GM10847 (cell line): ENCODE results near the gene PIGL.
A peak's percentile ranks its signal among the peaks of the same experiment; 100 is the strongest.

Experiments
- POLR2A ChIP-seq: IDR thresholded peaks from 2 replicates; pipeline ENCODE4 v1.6.1; 2011; ENCODE audit not compliant: insufficient read length; ENCODE audit errors: extremely low read depth

PIGL gene

DNA sequence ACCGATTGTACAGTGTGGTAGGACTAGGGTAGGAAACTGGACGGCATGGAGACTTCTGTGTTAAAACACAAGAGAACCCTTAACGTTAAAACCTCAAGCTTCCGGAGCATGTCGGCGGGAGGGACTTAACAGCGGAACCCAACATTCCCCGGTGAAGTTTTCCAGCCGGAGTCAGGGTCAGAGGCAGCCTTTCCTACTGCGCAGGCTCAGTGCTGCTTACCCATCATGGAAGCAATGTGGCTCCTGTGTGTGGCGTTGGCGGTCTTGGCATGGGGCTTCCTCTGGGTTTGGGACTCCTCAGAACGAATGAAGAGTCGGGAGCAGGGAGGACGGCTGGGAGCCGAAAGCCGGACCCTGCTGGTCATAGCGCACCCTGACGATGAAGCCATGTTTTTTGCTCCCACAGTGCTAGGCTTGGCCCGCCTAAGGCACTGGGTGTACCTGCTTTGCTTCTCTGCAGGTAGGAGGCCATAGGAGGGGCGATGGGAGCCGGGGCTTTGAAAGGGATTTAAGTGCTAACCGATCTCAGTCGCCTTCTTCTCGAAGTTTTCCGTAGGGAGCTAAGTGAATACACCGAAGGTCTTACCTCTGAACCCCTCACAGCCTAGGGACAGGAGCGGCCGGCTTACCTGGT, at the start of gene PIGL:
PIGL (plus strand) TSS at position 209 of the 634 bp plus-strand sequence; CDS start at position 226, 17 bp downstream.
- peak; percentile 88 for TF ChIP-seq POLR2A

DNA sequence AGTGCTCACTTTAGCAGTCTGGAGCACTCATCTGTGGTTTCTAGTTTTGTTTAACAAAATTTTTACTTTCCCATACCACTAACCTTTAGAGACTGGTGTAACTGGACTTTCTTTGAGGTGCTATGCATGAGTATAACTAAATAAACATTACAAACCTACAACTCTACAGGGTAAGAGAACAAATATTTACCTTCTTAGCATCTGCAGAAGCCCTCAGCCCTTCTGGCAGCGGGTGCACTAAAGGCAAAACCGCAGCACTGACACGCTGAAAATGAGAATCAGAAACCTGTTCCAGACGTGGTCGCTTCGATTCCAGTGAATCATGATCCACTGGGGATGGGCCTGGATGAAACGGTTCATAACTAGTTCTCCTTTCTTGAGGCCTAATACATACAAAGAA, 45.4 kb upstream of the PIGL start:
- no peak for TF ChIP-seq POLR2A

DNA sequence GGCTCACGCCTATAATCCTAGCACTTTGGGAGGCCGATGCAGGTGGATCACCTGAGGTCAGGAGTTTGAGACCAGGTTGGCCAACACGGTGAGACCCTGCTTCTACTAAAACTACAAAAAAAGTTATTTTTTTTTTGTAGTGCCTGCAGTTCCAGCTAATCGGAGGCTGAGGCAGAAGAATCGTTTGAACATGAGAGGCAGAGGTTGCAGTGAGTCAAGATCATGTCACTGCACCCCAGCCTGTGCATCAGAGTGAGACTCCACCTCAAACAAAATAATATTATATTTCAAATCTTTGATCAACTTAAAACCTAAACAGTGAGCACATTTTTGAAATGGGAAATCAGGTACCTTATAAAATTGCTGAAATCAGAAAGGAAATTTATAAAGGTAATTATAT, 38.2 kb upstream of the PIGL start:
- TF ChIP-seq POLR2A = no peak

DNA sequence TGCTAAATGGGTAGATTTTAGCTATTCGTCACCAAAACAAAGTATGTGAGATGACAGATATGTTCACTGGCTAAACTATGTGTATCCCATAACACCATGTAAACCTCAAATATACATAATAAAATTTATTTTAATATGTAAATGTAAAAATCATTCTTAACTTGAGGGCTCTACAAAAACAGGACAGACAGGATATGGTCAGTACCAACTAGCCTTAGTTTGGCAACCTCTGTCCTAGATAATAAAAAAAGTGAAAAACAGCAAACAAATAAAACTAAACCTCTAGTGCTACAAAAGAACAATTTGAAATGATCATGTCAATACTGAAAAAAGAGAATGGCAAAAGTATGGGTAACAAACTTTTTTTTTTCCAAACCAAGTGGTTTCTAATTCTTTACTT, 35.4 kb upstream of the PIGL start:
- no peak for TF ChIP-seq POLR2A

GRCh38 chr17:16187642-16188041, 29.4 kb upstream of the PIGL start:
- no peak for TF ChIP-seq POLR2A

- no peak for TF ChIP-seq POLR2A
Observed at GRCh38 chr17:16189791-16190348, 27.1 kb upstream of the PIGL start.

DNA sequence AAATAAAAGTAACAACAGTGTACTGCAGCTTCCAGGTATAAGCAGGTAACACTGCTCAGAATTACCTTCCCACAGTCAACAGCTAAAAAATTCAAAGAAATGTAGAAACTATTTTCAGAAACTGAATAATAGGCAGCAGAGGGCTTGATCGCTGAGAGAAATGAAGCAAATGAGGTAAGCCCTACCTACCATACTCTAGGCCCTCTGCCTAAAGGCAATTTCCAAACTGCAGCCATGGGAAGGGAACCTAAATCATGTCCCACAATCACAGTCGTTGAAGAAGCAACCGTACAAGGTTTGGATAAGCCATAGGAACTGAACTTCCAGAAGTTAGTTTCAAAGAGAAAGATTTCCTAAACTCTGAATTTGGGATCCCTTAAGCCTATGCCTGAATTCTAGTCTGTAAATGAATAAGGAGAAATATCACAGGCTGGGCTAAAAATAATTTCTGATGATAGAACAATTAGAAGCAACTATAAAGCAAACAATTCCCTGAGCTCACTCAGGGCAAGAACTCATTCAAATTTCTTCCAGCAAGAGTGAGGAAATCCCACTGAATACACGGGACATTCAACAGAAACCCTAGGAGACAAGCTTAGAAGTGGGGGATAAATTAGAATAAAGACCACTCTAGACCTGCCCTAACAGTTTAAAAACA, 26.2 kb upstream of the PIGL start:
- TF ChIP-seq POLR2A = no peak

GRCh38 chr17:16191604-16192003, 25.4 kb upstream of the PIGL start:
- no peak for TF ChIP-seq POLR2A

DNA sequence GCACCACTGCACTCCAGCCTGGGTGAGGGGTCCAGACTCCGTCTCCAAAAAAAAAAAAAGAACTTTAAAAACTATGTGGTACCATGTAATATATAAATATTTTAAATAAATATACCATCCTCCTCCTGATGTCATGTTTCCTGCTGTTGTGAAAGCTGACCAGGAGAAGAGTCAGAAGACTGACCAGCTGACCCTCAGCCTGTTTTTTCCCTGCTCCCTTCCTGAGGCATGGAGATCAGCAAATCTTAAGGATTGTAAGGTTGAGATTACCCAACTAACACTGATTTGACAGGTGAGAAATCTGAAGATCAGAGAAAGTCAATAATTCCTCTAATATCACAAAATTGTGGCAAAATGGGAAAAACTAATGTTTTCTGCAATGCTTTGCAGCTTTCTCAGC, 19.7 kb upstream of the PIGL start:
- no peak for TF ChIP-seq POLR2A

GRCh38 chr17:16199093-16199492, 17.9 kb upstream of the PIGL start:
- no peak for TF ChIP-seq POLR2A

DNA sequence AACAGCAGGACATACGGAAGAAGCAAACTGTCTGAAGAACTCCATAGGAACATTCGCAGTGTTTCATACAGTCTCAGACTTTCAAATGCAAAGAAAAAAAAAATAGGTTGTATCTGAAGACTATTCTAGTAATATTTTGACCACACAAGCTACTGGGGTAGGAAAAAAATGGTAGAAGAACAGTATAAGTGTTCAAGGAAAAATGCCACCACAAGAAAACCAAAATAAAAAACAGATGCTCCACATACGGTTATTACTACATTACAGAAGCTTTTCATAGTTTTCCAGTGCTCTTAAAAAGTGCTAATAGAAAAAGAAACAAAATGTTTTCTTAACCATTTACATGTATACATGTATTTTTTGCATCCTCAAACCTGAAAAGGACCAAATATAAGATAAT, 5.4 kb upstream of the PIGL start:
- no peak for TF ChIP-seq POLR2A

DNA sequence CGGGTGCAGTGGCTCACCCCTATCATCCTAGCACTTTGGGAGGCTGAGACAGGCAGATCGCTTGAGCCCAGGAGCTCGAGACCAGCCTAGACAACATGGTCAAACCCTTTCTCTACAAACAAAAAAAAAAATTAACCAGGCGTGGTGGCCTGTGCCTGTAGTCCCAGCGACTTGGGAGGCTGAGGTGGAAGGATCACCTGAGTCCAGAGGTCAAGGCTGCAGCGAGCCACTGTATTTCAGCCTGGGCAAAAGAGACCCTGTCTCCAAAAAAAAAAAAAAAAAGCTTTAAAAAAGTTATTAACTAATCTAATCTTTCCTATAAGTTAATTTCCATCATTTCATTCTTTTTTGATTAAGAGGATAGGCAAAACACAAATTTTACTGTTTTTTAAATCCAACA, 4.2 kb upstream of the PIGL start:
- TF ChIP-seq POLR2A = no peak

GRCh38 chr17:16214190-16215001, 2.6 kb upstream of the PIGL start:
- TF ChIP-seq POLR2A = no peak

- no peak for TF ChIP-seq POLR2A
Observed at GRCh38 chr17:16215002-16215272, 2.1 kb upstream of the PIGL start.

DNA sequence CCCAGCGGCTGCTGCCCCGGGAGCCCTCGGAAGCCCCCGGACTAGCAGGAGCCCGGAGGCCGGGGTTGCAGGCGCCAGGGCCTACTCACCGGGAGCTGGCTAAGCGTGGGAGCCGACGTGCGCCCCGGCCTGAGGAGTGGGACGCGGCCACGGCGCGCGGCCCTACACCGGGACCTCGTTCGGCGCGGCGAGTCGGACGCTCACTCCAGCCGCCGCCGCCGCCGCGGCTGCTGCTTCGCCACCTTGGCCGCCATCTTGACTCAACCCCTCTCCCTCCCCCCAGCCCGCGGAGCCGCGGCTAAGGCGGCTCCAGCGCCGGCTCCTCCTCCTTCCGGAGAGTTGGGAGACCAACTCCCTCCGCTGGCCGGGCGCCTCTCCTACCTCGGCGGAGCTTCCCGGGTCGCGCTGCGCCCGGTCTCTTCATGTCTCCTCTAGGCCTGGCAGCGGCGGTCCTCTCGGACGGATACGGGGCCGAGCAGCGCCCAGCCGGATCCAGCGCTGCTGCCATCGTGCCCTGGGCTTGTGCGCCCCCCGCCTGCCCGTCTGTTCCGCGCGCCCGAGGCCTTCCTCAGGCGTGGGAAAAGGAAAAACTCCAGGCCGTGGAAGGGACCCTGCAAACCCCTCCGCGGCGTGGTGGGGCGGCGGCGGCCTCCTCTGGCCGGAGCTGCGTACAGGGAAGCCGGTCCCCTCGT, 1.6 kb upstream of the PIGL start, which contains the start of gene NCOR1:
NCOR1 (minus strand) TSS at position 262 of the 692 bp plus-strand sequence. CDS start 20,965 bp downstream, outside the sequence.
- peak; percentile 93 for TF ChIP-seq POLR2A
